Natural killer cell (primary cell): ENCODE results near the gene MELTF. TPM values are rescaled to one million over a fixed set of nuclear protein-coding genes. Genes with fewer than 3 reads are reported as not detected.

Source experiments
- ATAC-seq, 3 donors: fragments of 150-1000 bp in 2 of 3; fragments of 200-7000 bp in 1 of 3; cut with Tn5 transposase; 1 replicate in 1 of 3; 2 replicates in 2 of 3; pipeline ENCODE4 v1.10.0; 2021; ENCODE audit warnings: mild to moderate bottlenecking in 2 of 3, moderate library complexity in 2 of 3
- DNase-seq, 2 donors: peaks; one replicate each; pipeline versions ENCODE4 v3.0.0 to v3.0.0-alpha.2; 2013 to 2021; ENCODE audit warnings: mixed read lengths in 1 of 2
- H3K27ac ChIP-seq: one replicate; pipeline ENCODE4 v1.5.1; 2013; ENCODE audit warnings: mild to moderate bottlenecking, low read length
- H3K27me3 ChIP-seq: one replicate; pipeline ENCODE4 v1.6.1; 2013; ENCODE audit warnings: low read length; ENCODE audit not compliant: control insufficient read depth, insufficient read depth
- H3K36me3 ChIP-seq: one replicate; pipeline ENCODE4 v1.6.1; 2013; ENCODE audit warnings: low read length; ENCODE audit not compliant: control insufficient read depth, insufficient read depth
- H3K4me1 ChIP-seq: one replicate; pipeline ENCODE4 v1.6.1; 2013; ENCODE audit warnings: low read length; ENCODE audit not compliant: control insufficient read depth, insufficient read depth
- H3K4me3 ChIP-seq: one replicate; pipeline ENCODE4 v1.5.1; 2013; ENCODE audit warnings: low read length
- H3K9me3 ChIP-seq: one replicate; pipeline ENCODE4 v1.6.1; 2013; ENCODE audit warnings: low read length; ENCODE audit not compliant: control insufficient read depth, insufficient read depth
- H3K27ac Mint-ChIP-seq, 2 donors: one replicate each; pipeline ENCODE4 v1.8.0; 2022; ENCODE audit warnings: mild to moderate bottlenecking in 2 of 2, mixed read lengths in 2 of 2, moderate library complexity in 1 of 2
- H3K27me3 Mint-ChIP-seq, 2 donors: one replicate each; pipeline ENCODE4 v1.8.0; 2022; ENCODE audit warnings: low read depth in 2 of 2, mixed read lengths in 2 of 2
- H3K36me3 Mint-ChIP-seq: one replicate; pipeline ENCODE4 v1.8.0; 2022; ENCODE audit warnings: mixed read lengths
- H3K4me1 Mint-ChIP-seq, 2 donors: one replicate each; pipeline ENCODE4 v1.8.0; 2022; ENCODE audit warnings: mixed read lengths in 2 of 2
- H3K4me3 Mint-ChIP-seq: one replicate; pipeline ENCODE4 v1.8.0; 2022; ENCODE audit warnings: mild to moderate bottlenecking, moderate library complexity, mixed read lengths
- H3K9me3 Mint-ChIP-seq, 2 donors: one replicate each; pipeline ENCODE4 v1.8.0; 2022; ENCODE audit warnings: mixed read lengths in 2 of 2
- WGBS: methylation state at CpG from one replicate; pipeline ENCODE4 v1.1.7; 2013; ENCODE audit warnings: missing lambda C conversion rate; ENCODE audit not compliant: insufficient coverage; 5-methylcytosine and 5-hydroxymethylcytosine counted together
- intact Hi-C: fragments of 100-400 bp; cut with micrococcal nuclease; formaldehyde crosslinking; loops from one replicate; pipeline ENCODE4 v1.14.2; 2022
- total RNA-seq, 4 donors: library from RNA; stranded (reverse); fragments of 120-200 nt in 1 of 4; gene quantifications; one replicate each; pipeline versions ENCODE4 v1.2.3 to v1.2.4, GENCODE V29; 2013 to 2022
- TF ChIP-seq, protein P1 (sequence below): fragments of 200-600 bp; IDR thresholded peaks from one replicate; pipeline ENCODE4 v1.8.0; 2022; ENCODE audit warnings: antibody characterized with exemption

The MELTF gene
- total RNA-seq, 3 donors from 2014 or later (not counting 1 experiment from before 2014, with no cell fraction given), result 2.4 to 4.3 (median 4.0) TPM

DNA sequence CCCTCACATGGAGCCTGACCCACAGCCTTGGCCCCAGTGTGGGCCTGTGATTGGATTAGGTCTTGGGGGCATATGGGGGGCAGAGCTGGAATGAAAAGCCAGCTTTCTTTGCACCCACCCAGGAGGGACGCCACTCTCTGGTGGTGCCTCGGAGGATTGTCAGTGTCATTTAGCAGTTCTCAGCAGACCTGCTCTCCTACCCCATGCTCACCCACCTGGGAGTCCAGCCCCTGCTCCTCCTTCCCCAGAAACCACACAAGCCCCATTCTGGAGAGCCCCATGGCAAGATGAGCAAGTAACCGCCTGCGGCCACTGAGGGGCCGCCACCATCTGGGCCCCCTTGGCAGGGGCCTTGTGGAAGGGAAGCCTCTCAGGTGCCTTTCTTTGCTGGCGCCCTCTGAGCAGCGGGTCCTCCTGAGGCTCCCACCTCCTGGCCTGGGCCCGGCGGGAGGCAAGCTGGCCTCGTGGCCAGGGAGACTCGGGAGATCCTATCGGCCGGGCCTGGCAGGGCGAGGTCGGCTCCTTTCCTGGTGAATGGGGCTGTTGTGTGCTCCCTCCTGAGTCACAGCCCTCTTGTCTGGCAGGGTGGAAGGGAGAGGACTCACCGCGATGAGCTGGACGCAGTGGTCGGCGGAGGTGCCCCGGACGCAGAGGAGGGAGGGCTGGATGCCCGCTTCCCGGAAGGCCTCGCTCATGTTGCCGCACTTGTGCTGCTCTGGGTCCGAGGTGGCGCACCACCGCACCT, 2.3 kb downstream of the MELTF start:
- Histone ChIP-seq H3K4me1 (peaks cover 47% of the 10 kb centered on the region), H3K27me3 (no peaks in the 10 kb centered on the region), H3K9me3 (no peaks in the 10 kb centered on the region), H3K36me3 (no peaks in the 10 kb centered on the region), H3K27ac (no peak overlapping the region), H3K4me3 (no peak overlapping the region)
- Mint-ChIP-seq H3K4me3 (peak overlapping the region; percentile 31), H3K27me3 (peaks cover 0 to 4% of the 10 kb centered on the region in 2 donors), H3K4me1 (peaks cover 14 to 42% of the 10 kb centered on the region in 2 donors), H3K27ac (no peak overlapping the region), H3K9me3 (no peaks in the 10 kb centered on the region), H3K36me3 (no peaks in the 10 kb centered on the region)
- intact Hi-C loops, result loop anchor here (5.0 kb wide), 1 partner anchor 190 kb away; no protein-coding TSS in a partner anchor
- DNase-seq (no peak), ATAC-seq (no peak)
- WGBS, result 97% methylated on average over 29 of the region's 29 CpGs
- TF ChIP-seq, protein P1, sequence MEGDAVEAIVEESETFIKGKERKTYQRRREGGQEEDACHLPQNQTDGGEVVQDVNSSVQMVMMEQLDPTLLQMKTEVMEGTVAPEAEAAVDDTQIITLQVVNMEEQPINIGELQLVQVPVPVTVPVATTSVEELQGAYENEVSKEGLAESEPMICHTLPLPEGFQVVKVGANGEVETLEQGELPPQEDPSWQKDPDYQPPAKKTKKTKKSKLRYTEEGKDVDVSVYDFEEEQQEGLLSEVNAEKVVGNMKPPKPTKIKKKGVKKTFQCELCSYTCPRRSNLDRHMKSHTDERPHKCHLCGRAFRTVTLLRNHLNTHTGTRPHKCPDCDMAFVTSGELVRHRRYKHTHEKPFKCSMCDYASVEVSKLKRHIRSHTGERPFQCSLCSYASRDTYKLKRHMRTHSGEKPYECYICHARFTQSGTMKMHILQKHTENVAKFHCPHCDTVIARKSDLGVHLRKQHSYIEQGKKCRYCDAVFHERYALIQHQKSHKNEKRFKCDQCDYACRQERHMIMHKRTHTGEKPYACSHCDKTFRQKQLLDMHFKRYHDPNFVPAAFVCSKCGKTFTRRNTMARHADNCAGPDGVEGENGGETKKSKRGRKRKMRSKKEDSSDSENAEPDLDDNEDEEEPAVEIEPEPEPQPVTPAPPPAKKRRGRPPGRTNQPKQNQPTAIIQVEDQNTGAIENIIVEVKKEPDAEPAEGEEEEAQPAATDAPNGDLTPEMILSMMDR, result no peak

DNA sequence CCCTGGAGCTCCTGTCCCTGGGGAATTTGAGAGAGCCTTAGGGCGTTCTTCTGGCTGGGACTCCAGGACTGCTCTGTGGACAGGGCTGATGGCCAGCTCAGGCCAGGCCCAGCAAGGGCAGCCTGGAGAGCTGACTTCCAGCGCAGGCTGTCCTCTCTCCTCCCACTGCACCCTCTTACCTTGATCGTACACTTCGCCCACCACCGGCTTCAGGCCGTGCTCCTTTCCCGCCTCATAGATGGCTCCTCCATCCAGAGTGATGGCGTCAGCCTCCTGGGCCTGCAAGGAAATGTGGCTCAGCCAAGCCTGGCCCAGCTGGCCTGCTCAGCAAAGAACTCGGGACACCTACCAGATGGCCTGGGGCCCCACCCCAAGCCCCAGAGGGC, 3.1 kb downstream of the MELTF start:
- 93% methylated on average over 9 of the region's 9 CpGs for WGBS
- H3K9me3 ChIP-seq, result no peaks in the 10 kb centered on the region
- H3K27ac Mint-ChIP-seq, result no peak overlapping the region
- peaks cover 0 to 4% of the 10 kb centered on the region in 2 donors for H3K27me3 Mint-ChIP-seq
- no peaks in the 10 kb centered on the region for H3K36me3 Mint-ChIP-seq
- H3K36me3 ChIP-seq, result no peaks in the 10 kb centered on the region
- H3K4me3 Mint-ChIP-seq, result no peak overlapping the region
- TF ChIP-seq, protein P1, result no peak
- H3K27ac ChIP-seq, result no peak overlapping the region
- peaks cover 14 to 42% of the 10 kb centered on the region in 2 donors for H3K4me1 Mint-ChIP-seq
- peaks cover 49% of the 10 kb centered on the region for H3K4me1 ChIP-seq
- no peak overlapping the region for H3K4me3 ChIP-seq
- H3K9me3 Mint-ChIP-seq, result no peaks in the 10 kb centered on the region
- intact Hi-C loops, result loop anchor here (5.0 kb wide), 1 partner anchor 189 kb away; no protein-coding TSS in a partner anchor
- ATAC-seq, result no peak
- no peaks in the 10 kb centered on the region for H3K27me3 ChIP-seq
- DNase-seq, result no peak

DNA sequence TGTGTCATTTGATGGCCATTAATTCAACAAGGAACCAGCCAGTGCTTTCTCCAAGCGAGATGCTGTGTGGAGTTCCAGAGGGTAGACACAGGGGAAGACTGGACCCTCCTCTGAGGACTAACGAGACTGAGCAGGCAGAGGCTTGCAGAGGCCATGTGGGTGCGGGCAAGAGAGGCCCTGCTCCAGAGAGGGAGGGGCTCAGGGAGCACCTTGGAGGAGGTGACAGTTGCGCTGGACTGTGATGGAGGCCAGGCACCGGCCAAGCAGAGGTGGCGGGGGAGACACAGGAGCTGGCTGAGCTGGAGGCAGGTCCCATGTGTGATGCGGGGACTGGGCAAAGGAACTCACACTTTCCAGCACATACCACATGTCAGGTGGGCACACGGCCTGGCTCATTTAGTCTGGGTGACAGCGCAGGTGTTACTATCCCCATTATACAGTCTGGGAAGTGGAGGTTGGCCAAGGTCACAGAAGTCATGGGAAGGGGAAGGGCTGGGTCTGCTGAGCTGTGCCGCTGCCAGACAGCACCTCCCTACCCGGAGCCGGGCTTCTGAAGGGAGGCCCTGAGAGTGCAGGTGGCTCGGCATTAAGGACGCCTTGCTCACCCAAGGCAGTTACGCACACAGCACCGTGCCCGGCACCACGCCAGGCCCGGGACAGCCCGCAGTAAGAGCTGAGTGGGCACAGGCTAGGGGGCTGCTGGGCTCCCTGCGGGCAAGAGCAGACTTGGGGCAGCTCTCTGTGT, 3.7 kb downstream of the MELTF start:
- TF ChIP-seq, protein P1, result no peak
- intact Hi-C loops, result loop anchor here (5.0 kb wide), 1 partner anchor 189 kb away; no protein-coding TSS in a partner anchor
- no peaks in the 10 kb centered on the region for H3K9me3 ChIP-seq
- ATAC-seq (no peak), DNase-seq (no peak)
- no peaks in the 10 kb centered on the region for H3K36me3 Mint-ChIP-seq
- H3K27me3 ChIP-seq, result no peaks in the 10 kb centered on the region
- no peaks in the 10 kb centered on the region for H3K36me3 ChIP-seq
- H3K4me3 Mint-ChIP-seq, result peak overlapping the region; percentile 21
- H3K4me1 Mint-ChIP-seq, result peaks cover 14 to 42% of the 10 kb centered on the region in 2 donors
- no peak overlapping the region for H3K4me3 ChIP-seq
- no peaks in the 10 kb centered on the region for H3K9me3 Mint-ChIP-seq
- 97% methylated on average over 19 of the region's 21 CpGs for WGBS
- H3K4me1 ChIP-seq, result peaks cover 49% of the 10 kb centered on the region
- H3K27me3 Mint-ChIP-seq, result peaks cover 0 to 4% of the 10 kb centered on the region in 2 donors
- no peak overlapping the region for H3K27ac ChIP-seq
- H3K27ac Mint-ChIP-seq, result no peak overlapping the region
